Rectal smooth muscle tissue (tissue), 1 donor: Measurements from ENCODE around the gene SCAF1.
"Not testable (repeated sequence)": the region's sequence is repeated elsewhere in the genome, so short reads cannot be mapped to it uniquely, and the experiment has no call there.

Experiments used
- H3K27ac ChIP-seq: one replicate; pipeline ENCODE4 v1.7.0; 2013; ENCODE audit warnings: low read depth, low read length, inconsistent platforms
- H3K27me3 ChIP-seq: one replicate; pipeline ENCODE4 v1.7.0; 2013; ENCODE audit warnings: low read length; ENCODE audit not compliant: control insufficient read depth, insufficient read depth
- H3K36me3 ChIP-seq: one replicate; pipeline ENCODE4 v1.7.0; 2013; ENCODE audit warnings: low read length; ENCODE audit not compliant: control insufficient read depth, insufficient read depth
- H3K4me1 ChIP-seq: one replicate; pipeline ENCODE4 v1.7.0; 2013; ENCODE audit warnings: low read length; ENCODE audit not compliant: control insufficient read depth, insufficient read depth
- H3K4me3 ChIP-seq: one replicate; pipeline ENCODE4 v1.7.0; 2013; ENCODE audit warnings: low read length
- H3K9ac ChIP-seq: one replicate; pipeline ENCODE4 v1.7.0; 2013; ENCODE audit warnings: low read length

The SCAF1 gene

DNA sequence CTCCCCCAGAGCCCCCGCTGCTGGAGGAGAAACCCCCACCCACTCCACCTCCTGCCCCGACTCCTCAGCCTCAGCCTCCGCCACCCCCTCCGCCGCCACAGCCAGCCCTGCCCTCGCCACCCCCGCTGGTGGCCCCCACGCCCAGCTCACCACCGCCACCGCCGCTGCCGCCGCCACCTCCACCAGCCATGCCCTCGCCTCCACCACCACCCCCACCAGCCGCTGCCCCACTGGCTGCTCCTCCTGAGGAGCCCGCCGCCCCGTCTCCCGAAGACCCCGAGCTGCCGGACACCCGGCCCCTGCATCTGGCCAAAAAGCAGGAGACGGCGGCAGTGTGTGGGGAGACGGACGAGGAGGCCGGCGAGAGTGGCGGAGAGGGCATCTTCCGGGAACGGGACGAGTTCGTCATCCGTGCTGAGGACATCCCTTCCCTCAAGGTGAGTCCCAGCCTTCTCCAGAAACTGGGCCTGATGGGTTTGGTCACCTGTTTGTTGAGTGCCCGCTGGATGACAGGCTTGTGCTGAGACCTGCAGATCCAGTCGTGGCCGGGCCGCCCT, 40.4 kb upstream of the SCAF1 start:
- Histone ChIP-seq H3K27me3 (no peaks in the 10 kb centered on the region), H3K9ac (no peak overlapping the region), H3K4me3 (no peak overlapping the region), H3K27ac (no peak overlapping the region), H3K4me1 (no peaks in the 10 kb centered on the region), H3K36me3 (peaks cover 42% of the 10 kb centered on the region)

GRCh38 chr19:49602806-49603205, 39.2 kb upstream of the SCAF1 start:
- Histone ChIP-seq H3K36me3 (peaks cover 40% of the 10 kb centered on the region), H3K27ac (no peak overlapping the region), H3K9ac (no peak overlapping the region), H3K27me3 (no peaks in the 10 kb centered on the region), H3K4me1 (no peaks in the 10 kb centered on the region), H3K4me3 (no peak overlapping the region)

GRCh38 chr19:49605605-49606004, 36.4 kb upstream of the SCAF1 start:
- H3K27ac ChIP-seq = no peak overlapping the region
- H3K4me3 ChIP-seq = no peak overlapping the region
- no peaks in the 10 kb centered on the region for H3K27me3 ChIP-seq
- peaks cover 30% of the 10 kb centered on the region for H3K36me3 ChIP-seq
- H3K9ac ChIP-seq = no peak overlapping the region
- H3K4me1 ChIP-seq = no peaks in the 10 kb centered on the region

- Histone ChIP-seq H3K36me3 (peaks cover 16% of the 10 kb centered on the region), H3K27me3 (no peaks in the 10 kb centered on the region), H3K9ac (no peak overlapping the region), H3K4me1 (no peaks in the 10 kb centered on the region), H3K4me3 (no peak overlapping the region), H3K27ac (no peak overlapping the region)
Observed at GRCh38 chr19:49609499-49610092, 32.4 kb upstream of the SCAF1 start.

GRCh38 chr19:49613374-49613773, 28.6 kb upstream of the SCAF1 start:
- H3K4me3 ChIP-seq = no peak overlapping the region
- H3K36me3 ChIP-seq = peaks cover 42% of the 10 kb centered on the region
- H3K9ac ChIP-seq = no peak overlapping the region
- no peaks in the 10 kb centered on the region for H3K27me3 ChIP-seq
- no peaks in the 10 kb centered on the region for H3K4me1 ChIP-seq
- H3K27ac ChIP-seq = no peak overlapping the region

- no peak overlapping the region for H3K27ac ChIP-seq
- H3K9ac ChIP-seq = no peak overlapping the region
- no peaks in the 10 kb centered on the region for H3K27me3 ChIP-seq
- no peak overlapping the region for H3K4me3 ChIP-seq
- no peaks in the 10 kb centered on the region for H3K4me1 ChIP-seq
- peaks cover 41% of the 10 kb centered on the region for H3K36me3 ChIP-seq
Observed at GRCh38 chr19:49614096-49614833, 27.7 kb upstream of the SCAF1 start.

- H3K4me1 ChIP-seq = no peaks in the 10 kb centered on the region
- H3K9ac ChIP-seq = no peak overlapping the region
- no peaks in the 10 kb centered on the region for H3K27me3 ChIP-seq
- no peak overlapping the region for H3K27ac ChIP-seq
- H3K36me3 ChIP-seq = peaks cover 41% of the 10 kb centered on the region
- no peak overlapping the region for H3K4me3 ChIP-seq
Observed at GRCh38 chr19:49615861-49616260, 26.1 kb upstream of the SCAF1 start.

DNA sequence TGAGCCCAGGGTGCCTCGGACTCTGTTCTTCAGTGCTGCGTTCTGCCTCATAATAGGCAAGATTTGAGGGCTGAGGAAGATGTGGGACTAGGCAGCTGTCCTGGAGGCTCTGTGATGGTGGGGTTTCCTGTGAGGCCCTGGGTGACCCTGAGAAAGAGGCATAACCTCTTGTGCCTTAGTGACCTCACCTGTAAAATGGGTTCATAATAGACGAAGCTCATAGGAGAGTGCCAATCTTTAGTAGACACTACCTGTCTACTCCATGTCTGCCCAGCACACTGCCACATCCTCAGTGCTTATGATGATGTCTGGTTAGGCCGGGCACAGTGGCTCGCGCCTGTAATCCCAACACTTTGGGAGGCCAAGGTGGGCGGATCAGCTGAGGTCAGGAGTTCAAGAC, 25.5 kb upstream of the SCAF1 start:
- Histone ChIP-seq H3K9ac (no peak overlapping the region), H3K4me3 (no peak overlapping the region), H3K36me3 (peaks cover 43% of the 10 kb centered on the region), H3K27ac (no peak overlapping the region), H3K27me3 (no peaks in the 10 kb centered on the region), H3K4me1 (no peaks in the 10 kb centered on the region)

DNA sequence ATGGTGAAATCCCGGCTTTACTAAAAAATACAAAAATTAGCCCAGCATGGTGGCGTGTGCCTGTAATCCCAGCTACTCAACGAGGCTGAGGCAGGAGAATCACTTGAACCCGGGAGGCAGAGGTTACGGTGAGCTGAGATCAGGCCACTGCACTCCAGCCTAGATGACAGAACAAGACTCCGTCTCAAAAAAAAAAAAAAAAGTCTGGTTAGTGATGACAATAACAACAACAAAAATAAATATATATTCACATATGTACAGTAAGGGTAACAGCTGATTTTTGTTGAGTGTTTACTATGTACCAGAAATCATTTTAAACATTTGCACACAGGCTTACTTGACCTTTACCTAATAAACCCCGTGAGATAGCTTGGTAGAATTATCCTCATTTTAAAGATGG, 25.1 kb upstream of the SCAF1 start:
- Histone ChIP-seq H3K9ac (no peak overlapping the region), H3K27ac (no peak overlapping the region), H3K36me3 (peaks cover 46% of the 10 kb centered on the region), H3K4me1 (no peaks in the 10 kb centered on the region), H3K4me3 (no peak overlapping the region), H3K27me3 (no peaks in the 10 kb centered on the region)

GRCh38 chr19:49617860-49618259, 24.1 kb upstream of the SCAF1 start:
- not testable (repeated sequence) for H3K4me3 ChIP-seq, H3K27me3 ChIP-seq, H3K4me1 ChIP-seq, H3K27ac ChIP-seq, H3K9ac ChIP-seq
- H3K36me3 ChIP-seq = peaks cover 46% of the 10 kb centered on the region

DNA sequence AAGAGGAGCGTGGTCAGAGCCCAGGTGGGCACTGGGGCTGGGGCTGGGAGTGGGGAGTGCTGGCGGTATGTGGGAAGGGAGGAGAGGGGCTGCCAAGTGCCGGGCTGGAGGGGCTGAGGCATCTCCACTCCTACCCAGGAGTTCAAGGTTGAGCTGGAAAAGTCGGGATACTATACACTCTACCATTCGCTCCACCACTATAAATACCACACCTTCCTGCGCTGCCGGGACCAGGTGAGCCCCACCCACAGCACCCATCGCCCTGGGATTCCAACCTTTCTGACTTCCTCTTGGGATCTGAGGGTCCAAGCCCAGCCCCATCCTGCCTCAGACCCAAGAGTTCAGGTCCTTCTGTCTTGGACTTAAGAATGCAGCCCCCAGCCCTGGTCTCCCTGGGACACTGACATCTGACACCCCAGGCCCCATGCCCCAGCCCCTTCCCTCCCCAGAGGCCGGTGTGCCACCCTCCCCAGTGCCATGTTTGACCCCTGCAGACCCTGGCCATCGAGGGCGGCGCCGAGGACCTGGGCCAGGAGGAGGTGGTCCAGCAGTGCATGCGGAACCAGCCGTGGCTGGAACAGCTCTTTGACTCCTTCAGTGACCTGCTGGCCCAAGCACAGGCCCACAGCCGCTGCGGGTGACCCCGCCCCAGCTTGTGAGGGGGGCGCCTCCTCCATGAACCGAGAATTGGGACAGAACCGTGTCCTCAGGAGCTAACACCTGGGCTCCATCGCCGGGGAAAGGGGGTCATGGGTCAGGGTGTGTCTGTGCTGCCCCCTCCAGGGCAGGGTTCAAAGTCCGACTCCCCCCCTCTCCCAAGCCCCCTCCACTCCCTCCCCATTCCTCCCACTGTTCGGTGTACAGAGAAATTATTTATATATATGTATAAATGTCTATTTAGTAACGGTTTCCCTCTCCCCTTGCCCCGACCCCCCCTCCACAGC, 16.8 kb upstream of the SCAF1 start:
- no peak overlapping the region for H3K27ac ChIP-seq
- H3K4me1 ChIP-seq = no peaks in the 10 kb centered on the region
- no peaks in the 10 kb centered on the region for H3K27me3 ChIP-seq
- no peak overlapping the region for H3K4me3 ChIP-seq
- peaks cover 8% of the 10 kb centered on the region for H3K36me3 ChIP-seq
- no peak overlapping the region for H3K9ac ChIP-seq

DNA sequence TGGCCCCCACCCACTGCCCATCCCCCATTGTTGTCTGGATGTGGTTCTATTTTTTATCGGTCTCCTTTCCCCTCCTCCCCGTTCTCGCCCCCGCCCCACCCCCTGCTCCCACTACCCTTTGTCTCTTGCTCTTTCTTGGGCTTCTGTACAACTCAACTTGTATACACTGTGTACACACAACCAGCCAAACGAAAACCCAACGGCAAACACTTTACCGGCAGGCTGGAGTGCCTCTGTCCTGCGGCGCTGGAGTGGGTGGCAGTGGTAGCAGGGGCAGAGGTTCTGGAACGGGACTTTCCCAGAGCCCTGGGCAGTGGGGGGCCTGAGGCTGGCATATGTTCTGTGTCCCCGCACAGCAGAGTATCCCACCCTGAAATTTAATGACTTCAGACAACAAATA, 15.8 kb upstream of the SCAF1 start:
- peaks cover 5% of the 10 kb centered on the region for H3K36me3 ChIP-seq

More for the DNA sequence above, 15.8 kb upstream of the SCAF1 start:
- H3K27ac ChIP-seq = no peak overlapping the region
- no peak overlapping the region for H3K4me3 ChIP-seq
- H3K9ac ChIP-seq = no peak overlapping the region
- peaks cover 5% of the 10 kb centered on the region for H3K4me1 ChIP-seq
- H3K27me3 ChIP-seq = no peaks in the 10 kb centered on the region
